Amygdala (tissue), 56 donors: Measurements from ENCODE around the gene WIPI1.
"Not testable (repeated sequence)": the region's sequence is repeated elsewhere in the genome, so short reads cannot be mapped to it uniquely, and the experiment has no call there.

Experiments used
- DNase-seq, 56 donors: peaks; one replicate each; lab custom pipeline; 2025; lab: John Stamatoyannopoulos, UW

The WIPI1 gene, protein sequence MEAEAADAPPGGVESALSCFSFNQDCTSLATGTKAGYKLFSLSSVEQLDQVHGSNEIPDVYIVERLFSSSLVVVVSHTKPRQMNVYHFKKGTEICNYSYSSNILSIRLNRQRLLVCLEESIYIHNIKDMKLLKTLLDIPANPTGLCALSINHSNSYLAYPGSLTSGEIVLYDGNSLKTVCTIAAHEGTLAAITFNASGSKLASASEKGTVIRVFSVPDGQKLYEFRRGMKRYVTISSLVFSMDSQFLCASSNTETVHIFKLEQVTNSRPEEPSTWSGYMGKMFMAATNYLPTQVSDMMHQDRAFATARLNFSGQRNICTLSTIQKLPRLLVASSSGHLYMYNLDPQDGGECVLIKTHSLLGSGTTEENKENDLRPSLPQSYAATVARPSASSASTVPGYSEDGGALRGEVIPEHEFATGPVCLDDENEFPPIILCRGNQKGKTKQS

DNA sequence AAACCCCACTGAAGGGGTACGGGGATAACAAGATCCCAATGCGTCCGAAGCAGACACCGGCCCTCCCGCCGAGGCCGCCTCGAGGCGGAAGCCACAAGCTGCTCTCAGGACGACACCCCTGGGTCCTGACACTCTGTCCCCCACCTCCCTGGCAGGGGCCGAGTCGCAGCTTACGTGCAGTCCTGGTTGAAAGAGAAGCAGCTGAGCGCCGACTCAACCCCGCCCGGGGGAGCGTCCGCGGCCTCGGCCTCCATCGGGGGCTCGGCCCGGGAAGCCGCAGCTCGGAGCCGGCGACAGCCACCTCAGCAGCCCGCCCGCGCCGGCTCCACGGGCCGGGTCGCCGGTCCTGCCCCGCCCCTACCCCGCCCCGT lies at the start of gene WIPI1:
Gene WIPI1, minus strand, starts transcription at position 329 of the 371 bp plus-strand sequence. Its CDS starts 75 bp downstream, at position 254.
- DNase-seq = peak in 19 of 56 donors; percentile 31 to 83 (median 71)

DNA sequence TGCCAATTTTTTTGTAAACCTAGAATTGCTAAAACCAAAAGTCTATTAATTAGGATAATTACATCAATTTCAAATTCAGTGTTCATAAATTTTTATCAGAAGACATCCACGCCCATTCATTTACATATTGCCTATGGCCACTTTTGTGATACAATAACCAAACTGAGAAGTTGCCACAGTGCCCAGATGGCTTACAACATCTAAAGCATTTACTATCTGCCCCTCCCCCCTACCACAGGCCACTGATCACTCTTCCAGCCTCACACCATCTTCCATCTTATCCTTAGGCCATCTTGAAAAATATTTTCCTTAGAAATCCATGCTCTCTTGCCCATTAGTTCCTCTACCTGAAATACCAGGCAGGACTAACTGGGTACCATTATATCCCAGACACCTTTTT lies 48.7 kb upstream of the WIPI1 start:
- DNase-seq = no peak

DNA sequence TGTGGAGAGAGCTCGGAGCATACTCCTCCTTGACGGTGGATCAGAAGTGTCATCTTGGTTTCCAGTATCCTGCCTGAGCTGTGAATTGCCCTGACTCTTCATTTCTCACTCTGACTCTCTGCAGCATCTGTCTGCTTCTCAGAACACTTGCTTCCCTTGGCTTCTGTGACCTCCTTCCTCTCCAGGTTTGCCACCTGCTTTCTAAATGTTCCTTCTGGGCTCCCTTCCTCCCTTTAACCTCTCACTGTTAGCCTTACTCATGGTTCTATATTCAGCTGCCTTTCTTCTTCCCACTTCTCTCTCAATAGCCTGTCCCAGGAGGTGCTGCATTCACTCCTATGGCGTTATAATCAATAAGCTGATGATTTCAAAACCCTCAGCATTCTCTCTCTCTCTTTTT lies 43.8 kb upstream of the WIPI1 start:
- DNase-seq = no peak

DNA sequence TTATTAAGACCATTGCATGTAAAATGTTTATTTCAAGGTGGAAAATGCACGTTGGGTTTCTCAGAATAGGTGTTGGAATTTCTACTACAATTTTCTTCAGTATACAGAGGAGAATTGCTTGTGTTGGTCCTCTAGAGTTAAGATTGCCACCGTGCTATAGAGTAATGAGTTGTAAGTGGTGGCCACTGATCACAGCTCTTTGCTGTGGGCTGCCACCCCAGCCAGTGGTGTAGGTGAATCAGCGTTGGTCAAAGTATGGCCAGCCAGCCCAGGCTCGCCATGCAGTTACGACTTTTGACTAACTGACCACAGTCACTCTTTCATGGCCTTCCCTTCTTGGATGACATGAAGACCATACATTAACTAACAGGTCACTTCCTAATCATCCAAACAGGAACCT lies 42.3 kb upstream of the WIPI1 start:
- DNase-seq = no peak

DNA sequence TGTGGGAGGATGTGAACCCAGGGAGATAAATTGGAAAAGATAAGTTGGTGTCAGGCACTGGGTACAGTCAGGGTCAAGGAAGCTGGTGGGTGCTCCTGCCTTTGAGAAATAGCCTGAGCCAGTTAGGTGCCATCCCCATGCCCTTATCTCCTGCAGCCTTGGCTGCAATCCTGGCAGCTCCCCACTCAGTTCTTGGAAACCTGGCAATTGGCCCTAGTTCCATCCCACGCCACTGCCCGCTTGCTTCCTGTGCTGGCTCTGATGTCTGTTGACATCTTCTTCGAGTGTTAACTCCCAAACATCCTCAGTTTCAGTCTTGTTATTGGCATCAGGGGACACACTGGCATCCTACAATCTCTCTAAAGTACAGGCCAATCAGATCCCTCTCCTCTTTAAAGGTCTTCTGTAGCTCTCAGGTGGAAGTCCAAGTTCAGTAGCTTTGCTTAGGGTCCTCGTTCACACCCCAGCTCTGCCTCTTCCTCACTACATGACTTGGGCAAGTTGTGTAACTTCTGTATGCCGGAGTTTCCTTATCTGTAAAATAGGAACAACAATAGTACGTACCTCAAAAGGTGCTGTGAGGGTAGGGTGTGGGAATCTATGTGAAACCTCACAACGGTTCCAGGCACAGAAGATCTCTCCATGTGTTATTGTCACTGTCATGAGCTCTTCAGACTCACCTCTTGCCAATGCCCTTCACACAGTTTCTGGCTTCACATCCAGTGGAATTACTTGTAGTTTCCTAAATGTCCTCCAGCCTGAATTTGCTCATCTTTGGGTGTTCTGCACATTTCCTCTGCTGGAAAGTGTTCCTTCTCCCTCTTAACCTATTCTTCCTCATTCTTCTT lies 41.4 kb upstream of the WIPI1 start:
- peak in 4 of 56 donors; percentile 3 to 16 (median 12) for DNase-seq

DNA sequence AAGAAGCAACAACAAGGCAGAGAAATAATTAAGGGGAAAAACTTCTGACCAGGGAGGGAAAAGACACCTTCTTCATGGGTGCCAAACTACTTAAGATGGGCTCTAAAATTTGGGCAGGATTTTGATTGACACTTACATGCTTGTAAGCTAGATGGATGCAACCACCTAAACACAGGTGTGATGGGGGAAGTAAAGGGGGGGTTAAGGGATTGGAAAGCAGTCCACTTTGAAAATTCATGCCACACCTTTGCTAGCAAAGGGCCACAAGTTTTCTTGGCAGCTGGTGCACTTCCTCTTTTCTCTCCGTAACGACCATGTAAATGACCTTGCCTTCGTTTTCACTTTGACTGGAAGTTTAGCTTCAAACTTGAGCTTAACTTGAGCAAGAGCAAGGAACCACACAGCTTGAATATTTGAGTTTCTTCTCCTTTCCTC lies 40.6 kb upstream of the WIPI1 start:
- peak in 1 of 56 donors; percentile 15 for DNase-seq

DNA sequence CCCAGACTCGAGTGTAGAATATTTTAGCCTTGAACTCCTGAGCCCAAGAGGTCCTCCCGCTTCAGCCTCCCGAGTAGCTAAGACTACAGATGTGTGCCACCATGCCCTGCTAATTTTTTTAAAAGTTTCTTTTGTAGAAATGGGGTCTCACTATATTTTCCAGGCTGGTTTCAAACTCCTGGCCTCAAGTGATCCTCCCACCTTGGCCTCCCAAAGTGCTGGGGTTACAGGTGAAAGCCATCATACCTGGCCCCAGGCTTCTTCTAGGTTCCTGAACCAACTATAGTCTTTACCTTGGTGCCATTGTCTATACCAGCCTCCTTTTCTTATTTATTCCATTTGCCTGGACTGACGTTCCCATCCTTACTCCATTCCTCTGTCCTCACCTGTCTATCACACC lies 37.8 kb upstream of the WIPI1 start:
- no peak for DNase-seq

DNA sequence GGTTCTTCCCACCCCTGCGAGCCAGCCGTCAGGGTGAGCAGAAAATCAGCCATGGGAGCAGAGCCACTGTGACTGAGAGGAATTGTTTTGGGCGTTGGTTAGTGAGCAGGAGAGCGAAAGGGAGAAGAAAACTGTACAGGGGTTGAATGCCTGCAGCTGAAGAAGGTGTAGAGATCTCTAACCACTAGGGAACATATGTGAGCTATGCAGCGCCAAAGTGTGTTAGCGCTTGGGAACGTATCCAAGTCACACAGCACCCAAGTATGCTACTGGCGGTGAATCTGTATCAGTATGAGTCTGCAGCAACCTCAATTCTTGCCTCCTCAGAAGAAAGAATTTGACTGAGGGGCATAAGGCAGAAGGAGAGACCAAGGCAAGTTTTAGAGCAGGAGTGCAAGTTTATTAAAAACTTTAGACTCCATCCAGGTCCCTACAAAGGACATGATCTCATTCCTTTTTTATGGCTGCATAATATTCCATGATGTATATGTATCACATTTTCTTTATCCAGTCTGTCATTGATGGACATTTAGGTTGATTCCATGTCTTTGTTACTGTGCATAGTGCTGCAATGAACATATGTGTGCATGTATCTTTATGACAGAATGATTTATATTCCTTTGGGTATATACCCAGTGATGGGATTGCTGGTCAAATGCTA lies 35.2 kb upstream of the WIPI1 start:
- DNase-seq = not testable (repeated sequence)

DNA sequence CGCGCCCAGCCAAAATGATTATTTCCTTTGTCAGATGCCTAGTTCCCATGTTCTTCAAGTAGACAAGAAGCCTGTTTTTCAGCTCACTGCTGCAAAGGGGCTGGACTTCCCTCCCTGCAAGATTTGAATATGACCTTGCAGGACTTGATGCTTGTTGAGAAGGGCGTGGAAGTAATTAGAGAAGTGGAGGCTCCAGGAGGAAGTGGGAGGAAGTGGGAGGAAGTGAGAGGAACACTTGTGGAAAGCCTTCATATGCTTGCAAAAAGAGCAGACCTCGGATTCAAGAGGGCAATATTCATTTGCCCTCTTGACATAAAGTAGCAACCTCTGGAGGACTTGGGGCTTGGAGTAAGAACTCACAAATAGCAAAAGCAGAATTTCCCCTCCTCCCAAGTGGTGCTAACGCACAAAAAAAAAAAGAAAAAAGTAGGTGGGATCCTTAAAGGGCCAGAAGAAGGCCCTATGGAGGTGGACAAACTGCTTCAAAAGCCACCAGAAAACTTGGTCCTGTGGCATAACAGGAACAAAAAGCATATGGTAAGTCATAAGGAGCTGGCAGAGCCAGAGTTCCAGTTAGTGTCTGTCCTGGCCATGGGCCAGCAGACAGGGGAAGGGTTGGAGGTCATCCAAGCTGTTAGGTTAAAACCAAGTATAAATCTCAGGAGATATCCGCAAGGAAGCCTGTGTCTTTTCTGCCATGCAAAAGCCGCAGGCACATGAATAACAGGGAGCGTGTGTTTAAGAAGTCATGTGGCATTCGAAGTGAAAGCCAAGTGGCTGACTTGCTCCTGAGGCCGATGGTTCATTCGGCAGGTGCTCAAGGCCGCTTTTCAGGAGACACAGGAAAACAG lies 34.3 kb upstream of the WIPI1 start:
- DNase-seq = peak in 6 of 56 donors; percentile 12 to 53 (median 18)

DNA sequence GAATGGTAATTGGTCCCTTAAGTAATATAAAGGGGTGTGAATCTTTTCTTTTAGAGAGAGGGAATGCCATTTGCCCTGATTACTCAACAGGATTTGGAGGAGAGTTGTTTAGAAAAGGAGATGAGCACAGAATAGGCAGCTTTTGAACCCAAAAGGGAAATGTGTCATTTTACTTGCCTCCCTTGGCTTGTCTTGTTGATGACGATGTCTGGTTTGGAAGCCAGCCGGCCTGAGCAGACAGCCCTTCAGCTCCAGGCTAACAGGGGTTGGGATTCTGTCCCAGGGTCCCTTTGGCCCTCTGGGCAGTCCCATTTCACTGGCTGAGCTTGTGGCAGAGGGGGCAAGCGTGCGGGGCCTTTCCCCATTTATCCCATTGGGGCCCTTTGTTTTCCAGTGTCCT lies 32.6 kb upstream of the WIPI1 start:
- DNase-seq = no peak

DNA sequence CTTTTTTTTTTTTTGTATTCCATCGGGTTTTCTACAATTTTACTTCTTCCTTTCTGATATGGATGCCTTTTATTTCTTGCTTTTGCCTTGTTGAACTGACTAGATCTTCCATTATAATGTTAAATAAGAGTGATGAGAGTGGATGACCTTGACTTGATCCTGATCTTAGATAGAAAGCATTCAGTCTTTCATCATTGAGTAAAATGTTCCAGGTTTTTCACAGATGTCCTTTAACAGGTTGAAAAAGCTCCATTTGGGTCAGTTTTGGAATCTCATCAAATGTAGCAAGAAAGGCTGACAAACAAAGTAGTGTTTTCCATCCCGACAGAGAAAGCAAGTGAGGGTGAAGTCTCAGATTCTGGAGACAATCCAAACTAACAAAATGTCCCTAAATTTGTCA lies 27.2 kb upstream of the WIPI1 start:
- DNase-seq = no peak

DNA sequence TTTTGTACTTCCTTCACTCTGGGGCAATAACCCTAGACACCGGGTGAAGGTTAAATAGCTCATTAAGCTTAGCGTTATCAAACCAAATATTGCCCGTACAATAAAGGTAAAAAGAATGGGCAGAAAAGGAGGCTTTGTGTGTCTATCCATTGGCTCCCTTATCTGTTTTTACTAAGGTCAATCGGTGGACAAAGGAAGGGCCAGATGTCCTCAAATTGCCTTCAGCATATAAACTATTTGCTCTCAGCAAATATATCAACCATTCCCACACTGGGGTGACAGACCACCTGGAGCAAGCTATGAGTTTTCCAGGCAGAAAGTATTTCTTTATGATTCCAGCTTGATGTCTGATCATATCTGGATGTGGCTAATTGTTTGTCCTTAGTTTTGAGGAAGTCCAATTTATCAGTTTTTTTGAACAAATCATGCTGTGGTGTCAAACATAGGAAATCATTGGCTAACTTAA lies 25.3 kb upstream of the WIPI1 start:
- DNase-seq = no peak

DNA sequence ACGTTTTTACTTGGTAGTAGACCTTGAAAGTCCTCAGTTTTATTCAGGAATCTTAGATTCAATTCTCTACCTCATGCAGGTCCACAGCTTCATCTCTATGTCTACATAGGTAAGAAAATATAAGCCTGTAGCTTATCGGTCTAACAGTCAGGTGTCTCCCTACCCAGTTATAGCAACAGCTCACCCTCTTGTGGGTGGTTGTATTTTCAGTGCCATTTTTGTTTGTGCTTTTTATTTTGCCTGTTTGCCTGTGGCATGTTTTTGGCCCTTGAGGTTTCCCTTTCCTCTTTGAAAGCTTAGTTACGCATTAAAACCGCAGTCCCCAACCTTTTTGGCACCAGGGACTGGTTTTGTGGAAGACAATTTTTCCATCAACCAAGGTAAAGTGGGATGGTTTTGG lies 23.6 kb upstream of the WIPI1 start:
- DNase-seq = no peak

DNA sequence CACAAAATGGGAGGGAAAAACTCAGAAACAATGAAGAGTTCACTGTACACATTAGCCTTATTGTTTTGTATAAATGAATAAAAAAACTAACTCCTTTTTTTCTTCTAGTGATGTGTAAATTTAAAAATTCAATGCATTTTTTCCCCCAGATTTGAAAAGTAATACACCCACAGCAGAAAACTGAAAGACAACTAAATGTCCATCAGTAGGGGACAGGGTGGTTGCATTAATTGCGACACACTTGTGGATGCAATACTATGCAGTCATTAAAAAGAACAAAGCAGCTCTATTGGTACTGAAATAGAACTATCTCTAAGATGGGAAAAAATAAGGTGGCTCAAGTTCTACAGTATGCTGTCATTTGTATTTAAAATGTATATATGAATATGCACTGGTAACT lies 13.7 kb upstream of the WIPI1 start:
- no peak for DNase-seq

DNA sequence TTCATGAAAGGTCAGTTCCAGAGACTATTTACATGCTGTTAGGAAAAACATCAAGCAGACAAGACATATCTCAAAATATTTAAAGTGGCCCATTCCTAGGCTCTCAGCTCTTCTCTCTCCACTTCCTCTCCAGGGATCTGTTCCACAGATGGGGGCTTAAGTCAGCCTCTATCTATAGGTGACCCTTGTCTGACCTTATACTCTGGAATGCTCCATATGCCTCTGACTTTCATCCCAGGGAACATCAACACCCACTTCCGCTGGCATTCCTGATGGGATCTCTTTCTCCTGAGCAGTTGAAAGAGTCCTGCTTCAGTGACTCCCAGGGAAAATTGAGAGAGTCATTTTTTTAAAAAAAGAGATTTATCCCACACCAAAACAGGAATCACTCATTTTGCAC lies 11.5 kb upstream of the WIPI1 start:
- no peak for DNase-seq

DNA sequence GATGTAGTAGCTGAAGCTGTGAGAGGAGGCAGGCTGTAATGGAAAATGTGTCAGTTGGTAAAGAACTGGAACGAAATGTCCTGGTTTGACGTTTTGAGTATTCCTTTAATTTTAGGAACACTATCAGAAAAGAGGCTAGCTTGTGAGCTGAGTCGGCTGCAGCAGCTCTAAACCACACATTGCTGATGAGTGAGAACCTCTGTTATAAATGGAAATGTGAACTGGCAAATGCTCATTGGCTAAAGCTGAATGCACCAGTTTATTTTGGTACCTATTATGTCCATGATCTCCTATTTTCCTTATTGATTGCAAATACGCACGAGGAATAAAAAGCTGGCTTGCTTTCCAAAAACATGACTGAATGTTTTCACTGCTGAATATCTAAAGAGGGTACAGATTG lies 11.0 kb upstream of the WIPI1 start:
- no peak for DNase-seq

DNA sequence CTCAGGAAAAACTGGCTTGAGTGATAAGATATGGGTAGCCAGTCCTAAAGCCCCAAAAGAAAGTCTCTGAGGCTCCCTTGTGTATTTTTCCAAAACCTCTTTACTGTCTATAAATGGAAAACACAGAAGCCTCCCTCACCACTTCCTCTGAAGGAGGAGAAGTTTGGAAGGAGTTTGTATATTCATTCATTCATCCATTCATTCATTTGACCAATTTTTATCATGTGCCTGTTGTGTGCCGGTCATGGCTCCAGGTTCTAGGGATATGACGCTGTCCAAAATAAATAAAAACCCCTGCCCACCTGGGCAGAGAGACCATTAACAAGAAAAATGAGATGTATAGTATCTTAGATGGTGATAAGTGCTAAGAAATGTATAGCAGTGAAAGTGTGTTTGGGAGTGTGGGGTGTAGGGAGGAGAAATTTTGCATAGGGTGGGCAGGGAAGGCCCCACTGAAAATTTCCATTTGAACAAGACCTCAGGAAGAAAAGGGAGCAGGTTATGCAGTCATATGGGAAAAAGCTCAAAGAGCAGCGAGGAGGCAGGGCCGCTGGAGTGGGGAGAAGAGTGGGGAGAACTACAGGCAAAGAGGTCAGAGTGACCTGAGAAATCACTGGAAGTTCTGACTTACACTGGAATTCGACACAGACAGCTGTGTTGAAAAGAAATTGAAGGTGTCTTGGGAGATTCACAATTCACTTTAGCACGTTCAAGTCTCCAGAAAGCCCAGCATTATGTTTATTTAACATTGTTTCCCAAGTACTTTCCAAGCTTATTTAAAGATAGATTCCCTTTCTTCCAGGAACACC lies 6.1 kb upstream of the WIPI1 start:
- DNase-seq = no peak

DNA sequence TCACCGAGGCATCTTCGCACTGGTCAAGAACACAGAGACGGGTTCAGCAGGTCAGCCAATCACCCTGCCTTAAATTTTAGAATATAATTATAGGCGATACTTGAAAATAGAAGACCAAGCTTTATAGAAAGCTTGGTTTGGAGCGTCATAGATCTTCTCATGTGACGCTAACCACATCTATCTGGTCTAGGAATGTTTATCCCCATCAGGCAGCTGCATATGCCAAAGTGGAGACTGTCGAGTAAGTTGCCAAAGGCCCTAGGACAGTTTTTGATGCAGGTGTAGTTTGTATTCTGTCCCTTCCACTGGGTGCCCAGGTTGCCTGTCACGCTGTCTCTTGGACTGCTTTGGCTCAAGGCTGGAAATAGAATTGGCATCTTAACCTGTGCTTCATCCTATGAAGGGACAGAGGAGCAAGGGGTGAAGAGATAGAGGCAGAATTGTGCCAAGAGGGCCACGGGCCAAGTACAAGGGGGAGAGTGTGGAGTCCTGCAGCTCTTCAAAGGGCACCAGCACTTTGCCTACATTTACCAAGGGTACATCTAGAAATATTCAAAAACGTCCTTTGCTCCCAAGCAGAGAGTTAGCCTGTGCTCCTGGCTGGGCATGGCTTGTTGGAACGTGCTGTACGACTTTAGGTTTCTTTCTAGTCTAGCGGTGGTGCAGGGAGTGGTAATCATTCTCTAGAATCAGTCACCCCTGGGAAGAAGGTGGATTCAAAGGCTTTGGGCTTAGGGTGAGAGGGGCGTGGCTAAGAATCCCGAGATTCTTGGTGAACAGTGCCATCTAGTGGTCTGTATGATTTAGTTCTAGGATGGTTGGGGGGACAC lies 5.3 kb upstream of the WIPI1 start:
- DNase-seq = peak in 29 of 56 donors; percentile 3 to 72 (median 20)
